ENCODE measurements around the gene ZBTB46. TPM values are rescaled to one million over a fixed set of nuclear protein-coding genes. Genes with fewer than 3 reads are reported as not detected.

The ZBTB46 gene
- total RNA-seq, 1 experiment from 2014 or later = 27.1 TPM

- Histone ChIP-seq H2BK15ac (ENCODE audit: low read depth, low read length) (no peak overlapping the region), H3K23ac (ENCODE audit: insufficient read length, low read depth, low read length) (no peak overlapping the region), H3K4me1 (ENCODE audit: insufficient read depth, low read length) (no peaks in the 10 kb centered on the region), H3K27me3 (ENCODE audit: insufficient read depth, low read length) (no peaks in the 10 kb centered on the region), H3K9ac (ENCODE audit: extremely low read depth, insufficient read length, low read length) (no peak overlapping the region), H3T11ph (ENCODE audit: low read length) (no peak overlapping the region), H2AFZ (ENCODE audit: low read length) (no peak overlapping the region), H3K14ac (ENCODE audit: insufficient read depth, low read length) (no peak overlapping the region), H3K4ac (ENCODE audit: low read depth, low read length) (no peak overlapping the region), H3K4me2 (ENCODE audit: insufficient read depth, insufficient read length, low read length) (no peak overlapping the region), H2AK5ac (ENCODE audit: insufficient read length, low read length) (no peak overlapping the region), H4K91ac (ENCODE audit: insufficient read length, low read depth, low read length) (no peak overlapping the region), H2BK20ac (ENCODE audit: low read depth, low read length, poor library complexity, severe bottlenecking) (no peak overlapping the region), H3K9me3 (ENCODE audit: control insufficient read depth, low read depth, low read length) (no peaks in the 10 kb centered on the region), H4K8ac (replicated peaks; ENCODE audit: insufficient read length, low read depth, low read length) (no peak overlapping the region), H2BK120ac (ENCODE audit: low read depth, low read length, poor library complexity, severe bottlenecking) (no peak overlapping the region), H2BK5ac (ENCODE audit: insufficient read length, low read length) (no peak overlapping the region), H3K79me2 (ENCODE audit: insufficient read depth, low read length) (no peaks in the 10 kb centered on the region), H3K27ac (ENCODE audit: insufficient read length, low read depth, low read length) (no peak overlapping the region), H4K5ac (ENCODE audit: insufficient read length, low read depth, low read length) (no peak overlapping the region), H3K18ac (ENCODE audit: insufficient read length, low read depth, low read length) (no peak overlapping the region), H4K20me1 (ENCODE audit: control insufficient read depth, insufficient read depth, insufficient read length) (no peaks in the 10 kb centered on the region), H3K56ac (ENCODE audit: insufficient read length, low read depth, low read length) (no peak overlapping the region), H3K23me2 (ENCODE audit: insufficient read length, low read depth, low read length, poor library complexity, severe bottlenecking) (no peaks in the 10 kb centered on the region), H2BK12ac (ENCODE audit: insufficient read length, low read depth, low read length) (no peak overlapping the region), H3K79me1 (ENCODE audit: insufficient read depth, low read depth, low read length, poor library complexity, severe bottlenecking) (peaks cover 5% of the 10 kb centered on the region)
- Mint-ChIP-seq H3K4me3 (no peak overlapping the region), H3K36me3 (ENCODE audit: insufficient read depth in 1 of 3, low read depth in 3 of 3) (peaks cover 0 to 20% (median 17%) of the 10 kb centered on the region in 3 experiments; a peak in 5 of 7 replicates), H3K27ac (peak overlapping the region in 1 of 3 experiments; percentile 75; a peak in 2 of 7 replicates), H3K9me3 (no peaks in the 10 kb centered on the region), H3K27me3 (ENCODE audit: low read depth) (peaks cover 2% of the 10 kb centered on the region; the same call in 1 of the 2 replicates), H3K4me1 (peaks cover 7 to 10% of the 10 kb centered on the region in 2 experiments; a peak in 3 of 4 replicates)
- no peak for DNase-seq
- no peak for TF ChIP-seq CTCF (conservative IDR thresholded peaks at IDR 0.05)
- no CpG with 5 or more reads among the region's 23 CpGs for WGBS (ENCODE audit: extremely low coverage, insufficient read length, low lambda C conversion rate)
These were observed 39.4 kb downstream of the ZBTB46 start for GRCh38 chr20:63791497-63792156.
